ENCODE results near the gene WIPF3.

Gene WIPF3

DNA sequence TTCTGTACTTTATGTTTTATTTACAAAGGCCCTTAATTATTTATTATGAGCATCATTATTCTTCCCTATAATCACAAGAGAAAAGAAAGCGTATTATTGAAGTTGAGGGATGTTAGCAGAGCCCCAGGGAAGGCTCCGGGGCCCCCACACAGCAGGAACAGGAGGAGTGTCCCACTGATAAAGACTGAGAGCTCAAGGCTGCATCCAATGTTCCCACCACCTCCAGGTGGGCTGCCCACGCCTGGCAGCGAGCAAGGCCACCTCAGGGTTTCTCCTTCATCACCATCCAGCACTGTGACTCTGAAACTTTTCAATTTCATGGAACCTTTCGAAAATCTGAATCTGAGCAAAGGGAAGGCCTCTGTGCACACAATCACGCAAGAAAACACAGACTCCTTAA is 35.9 kb upstream of the WIPF3 start:
- H3K14ac ChIP-seq (ENCODE audit: low read length) = no peak overlapping the region
- H3K27ac ChIP-seq (ENCODE audit: low read depth, low read length) = no peak overlapping the region
- H4K12ac ChIP-seq (ENCODE audit: low read depth, low read length) = no peak overlapping the region
- no peak overlapping the region for H2AK5ac ChIP-seq (ENCODE audit: low read length)
- H3K4me1 ChIP-seq (ENCODE audit: control insufficient read depth in 1 of 2, insufficient read depth in 2 of 2, low read length in 2 of 2) = peaks cover 0 to 5% of the 10 kb centered on the region in 2 experiments
- H4K8ac ChIP-seq (ENCODE audit: low read depth, low read length) = no peak overlapping the region
- H3K79me2 ChIP-seq (ENCODE audit: control insufficient read depth, insufficient read depth, low read length, poor library complexity) = no peaks in the 10 kb centered on the region
- no CpG with 5 or more reads among the region's 6 CpGs for WGBS (ENCODE audit: extremely low coverage, insufficient coverage, insufficient read length)
- H3K9ac ChIP-seq (ENCODE audit: low read length) = no peak overlapping the region
- no peak overlapping the region for H3K4me3 ChIP-seq (ENCODE audit: low read depth, low read length)
- H3K79me1 ChIP-seq (ENCODE audit: low read length) = peaks cover 3% of the 10 kb centered on the region
- no peak overlapping the region for H2BK120ac ChIP-seq (ENCODE audit: insufficient read depth, low read length, poor library complexity)
- H3K27me3 ChIP-seq (ENCODE audit: insufficient read depth, low read length) = no peaks in the 10 kb centered on the region
- H2BK12ac ChIP-seq (ENCODE audit: low read length) = no peak overlapping the region
- H3K36me3 ChIP-seq (ENCODE audit: control insufficient read depth in 1 of 2, insufficient read depth in 2 of 2, low read length in 2 of 2) = no peaks in the 10 kb centered on the region
- no peak overlapping the region for H4K91ac ChIP-seq (ENCODE audit: low read depth, low read length)
- H3K18ac ChIP-seq (ENCODE audit: low read length) = no peak overlapping the region
- H3K9me3 ChIP-seq (ENCODE audit: insufficient read depth, low read depth, low read length) = no peaks in the 10 kb centered on the region
- H2AFZ ChIP-seq (ENCODE audit: insufficient read depth, low read length, poor library complexity) = no peak overlapping the region
- no peak for DNase-seq
- no peak overlapping the region for H3K4ac ChIP-seq (ENCODE audit: low read depth, low read length)
- no peak overlapping the region for H2BK5ac ChIP-seq (ENCODE audit: low read depth, low read length, poor library complexity)
- H3K23ac ChIP-seq (ENCODE audit: low read length) = no peak overlapping the region
- no peak overlapping the region for H3K4me2 ChIP-seq (ENCODE audit: low read length)

DNA sequence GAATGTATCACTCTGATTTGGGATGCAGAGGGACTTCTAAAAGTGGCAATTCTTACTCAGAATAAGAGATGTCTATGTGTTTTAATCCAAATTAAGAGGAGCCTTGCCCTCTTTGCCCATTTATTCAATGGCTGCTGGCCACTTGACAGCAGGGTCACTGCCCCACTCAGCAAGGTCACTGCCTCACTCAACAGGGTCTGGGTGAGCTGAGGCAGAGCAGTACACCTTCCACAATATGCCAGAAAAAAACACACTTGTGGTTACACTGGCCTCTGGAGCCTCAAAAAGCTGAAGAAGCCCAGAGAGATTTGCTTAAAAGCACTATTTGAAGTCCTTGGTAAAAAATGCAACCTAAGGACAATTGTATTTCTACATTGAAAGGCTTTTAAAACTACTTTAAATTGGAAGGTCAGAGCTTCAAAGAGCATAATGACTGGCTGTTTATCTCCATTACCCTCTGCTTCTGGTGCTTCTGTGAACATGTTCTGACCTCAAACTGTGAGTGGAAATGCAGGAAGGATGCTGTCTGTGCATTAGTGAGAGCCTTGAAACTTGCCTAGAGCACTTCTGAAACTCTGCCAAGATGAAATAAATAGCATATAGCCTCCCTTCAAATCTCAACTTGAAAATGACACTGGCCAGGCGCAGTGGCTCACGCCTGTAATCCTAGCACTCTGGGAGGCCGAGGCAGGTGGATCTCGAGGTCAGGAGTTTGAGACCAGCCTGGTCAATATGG is 35.1 kb upstream of the WIPF3 start:
- Histone ChIP-seq H3K9ac (ENCODE audit: low read length) (no peak overlapping the region), H2AFZ (ENCODE audit: insufficient read depth, low read length, poor library complexity) (no peak overlapping the region), H3K79me1 (ENCODE audit: low read length) (peaks cover 3% of the 10 kb centered on the region), H2AK5ac (ENCODE audit: low read length) (no peak overlapping the region), H4K12ac (ENCODE audit: low read depth, low read length) (no peak overlapping the region), H3K4me2 (ENCODE audit: low read length) (no peak overlapping the region), H4K8ac (ENCODE audit: low read depth, low read length) (no peak overlapping the region), H3K4ac (ENCODE audit: low read depth, low read length) (no peak overlapping the region), H3K9me3 (ENCODE audit: insufficient read depth, low read depth, low read length) (no peaks in the 10 kb centered on the region), H2BK12ac (ENCODE audit: low read length) (no peak overlapping the region), H3K4me3 (ENCODE audit: low read depth, low read length) (no peak overlapping the region), H2BK120ac (ENCODE audit: insufficient read depth, low read length, poor library complexity) (no peak overlapping the region), H3K4me1 (ENCODE audit: control insufficient read depth in 1 of 2, insufficient read depth in 2 of 2, low read length in 2 of 2) (peaks cover 0 to 3% of the 10 kb centered on the region in 2 experiments), H3K27me3 (ENCODE audit: insufficient read depth, low read length) (no peaks in the 10 kb centered on the region), H3K36me3 (ENCODE audit: control insufficient read depth in 1 of 2, insufficient read depth in 2 of 2, low read length in 2 of 2) (no peaks in the 10 kb centered on the region), H3K79me2 (ENCODE audit: control insufficient read depth, insufficient read depth, low read length, poor library complexity) (no peaks in the 10 kb centered on the region), H3K18ac (ENCODE audit: low read length) (no peak overlapping the region), H4K91ac (ENCODE audit: low read depth, low read length) (no peak overlapping the region), H2BK5ac (ENCODE audit: low read depth, low read length, poor library complexity) (no peak overlapping the region), H3K23ac (ENCODE audit: low read length) (no peak overlapping the region), H3K14ac (ENCODE audit: low read length) (no peak overlapping the region), H3K27ac (ENCODE audit: low read depth, low read length) (no peak overlapping the region)
- DNase-seq = no peak
- no CpG with 5 or more reads among the region's 4 CpGs for WGBS (ENCODE audit: extremely low coverage, insufficient coverage, insufficient read length)

DNA sequence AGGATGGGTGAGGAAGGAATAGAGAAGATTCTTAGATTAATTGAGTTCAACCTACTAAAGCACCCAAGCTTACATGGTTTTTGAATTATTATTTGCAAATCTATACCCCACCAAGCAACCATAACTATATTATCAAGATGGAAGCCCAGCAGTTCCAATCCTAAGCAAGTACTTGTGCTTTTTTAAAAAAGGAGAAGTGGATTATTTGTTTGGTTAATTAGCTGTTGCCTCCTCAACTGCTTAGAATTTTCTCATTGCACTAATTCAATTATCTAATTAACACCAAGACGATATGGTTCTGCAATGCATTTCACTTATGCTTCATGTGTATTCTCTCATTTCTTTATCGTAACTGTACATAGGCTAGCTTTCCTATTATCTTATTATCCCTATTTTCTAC is 27.3 kb upstream of the WIPF3 start:
- no peak for DNase-seq
- no peak overlapping the region for H2BK120ac ChIP-seq (ENCODE audit: insufficient read depth, low read length, poor library complexity)
- H3K14ac ChIP-seq (ENCODE audit: low read length) = no peak overlapping the region
- no peak overlapping the region for H2AK5ac ChIP-seq (ENCODE audit: low read length)
- no CpG with 5 or more reads among the region's 2 CpGs for WGBS (ENCODE audit: extremely low coverage, insufficient coverage, insufficient read length)
- H2BK12ac ChIP-seq (ENCODE audit: low read length) = no peak overlapping the region
- no peak overlapping the region for H2AFZ ChIP-seq (ENCODE audit: insufficient read depth, low read length, poor library complexity)
- H3K18ac ChIP-seq (ENCODE audit: low read length) = no peak overlapping the region
- H3K4me2 ChIP-seq (ENCODE audit: low read length) = no peak overlapping the region
- no peaks in the 10 kb centered on the region for H3K36me3 ChIP-seq (ENCODE audit: control insufficient read depth in 1 of 2, insufficient read depth in 2 of 2, low read length in 2 of 2)
- H2BK5ac ChIP-seq (ENCODE audit: low read depth, low read length, poor library complexity) = no peak overlapping the region
- H4K8ac ChIP-seq (ENCODE audit: low read depth, low read length) = no peak overlapping the region
- no peaks in the 10 kb centered on the region for H3K9me3 ChIP-seq (ENCODE audit: insufficient read depth, low read depth, low read length)
- no peaks in the 10 kb centered on the region for H3K79me2 ChIP-seq (ENCODE audit: control insufficient read depth, insufficient read depth, low read length, poor library complexity)
- no peak overlapping the region for H3K27ac ChIP-seq (ENCODE audit: low read depth, low read length)
- H3K79me1 ChIP-seq (ENCODE audit: low read length) = no peaks in the 10 kb centered on the region
- no peaks in the 10 kb centered on the region for H3K27me3 ChIP-seq (ENCODE audit: insufficient read depth, low read length)
- no peak overlapping the region for H3K23ac ChIP-seq (ENCODE audit: low read length)
- H3K4me1 ChIP-seq (ENCODE audit: control insufficient read depth in 1 of 2, insufficient read depth in 2 of 2, low read length in 2 of 2) = no peaks in the 10 kb centered on the region
- H4K12ac ChIP-seq (ENCODE audit: low read depth, low read length) = no peak overlapping the region
- H3K4me3 ChIP-seq (ENCODE audit: low read depth, low read length) = no peak overlapping the region
- H3K4ac ChIP-seq (ENCODE audit: low read depth, low read length) = no peak overlapping the region
- H3K9ac ChIP-seq (ENCODE audit: low read length) = no peak overlapping the region
- H4K91ac ChIP-seq (ENCODE audit: low read depth, low read length) = no peak overlapping the region

DNA sequence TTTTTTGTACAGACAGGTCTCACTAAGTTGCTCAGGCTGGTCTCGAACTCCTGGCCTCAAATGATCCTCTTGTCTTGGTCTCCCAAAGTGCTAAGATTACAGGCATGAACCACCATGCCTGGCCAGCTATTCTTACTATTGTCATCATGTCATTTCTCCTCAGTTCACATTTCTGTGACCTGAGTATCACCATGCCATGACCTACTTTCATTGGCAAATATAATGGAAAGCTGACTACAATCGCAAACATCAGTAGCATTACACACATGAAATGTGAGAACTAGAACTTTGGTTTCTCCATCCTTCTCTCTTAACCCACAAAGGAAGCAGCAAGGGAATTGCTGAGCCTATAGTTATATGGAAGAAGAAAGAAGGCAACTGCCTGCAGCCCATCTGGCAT is 26.0 kb upstream of the WIPF3 start:
- Histone ChIP-seq H2BK120ac (ENCODE audit: insufficient read depth, low read length, poor library complexity) (no peak overlapping the region), H2BK12ac (ENCODE audit: low read length) (no peak overlapping the region), H3K9me3 (ENCODE audit: insufficient read depth, low read depth, low read length) (no peaks in the 10 kb centered on the region), H3K18ac (ENCODE audit: low read length) (no peak overlapping the region), H3K4ac (ENCODE audit: low read depth, low read length) (no peak overlapping the region), H3K36me3 (ENCODE audit: control insufficient read depth in 1 of 2, insufficient read depth in 2 of 2, low read length in 2 of 2) (no peaks in the 10 kb centered on the region), H3K27me3 (ENCODE audit: insufficient read depth, low read length) (no peaks in the 10 kb centered on the region), H3K14ac (ENCODE audit: low read length) (no peak overlapping the region), H3K4me3 (ENCODE audit: low read depth, low read length) (no peak overlapping the region), H4K91ac (ENCODE audit: low read depth, low read length) (no peak overlapping the region), H3K79me1 (ENCODE audit: low read length) (no peaks in the 10 kb centered on the region), H3K9ac (ENCODE audit: low read length) (no peak overlapping the region), H3K23ac (ENCODE audit: low read length) (no peak overlapping the region), H2AK5ac (ENCODE audit: low read length) (no peak overlapping the region), H3K79me2 (ENCODE audit: control insufficient read depth, insufficient read depth, low read length, poor library complexity) (no peaks in the 10 kb centered on the region), H2BK5ac (ENCODE audit: low read depth, low read length, poor library complexity) (no peak overlapping the region), H3K4me1 (ENCODE audit: control insufficient read depth in 1 of 2, insufficient read depth in 2 of 2, low read length in 2 of 2) (no peaks in the 10 kb centered on the region), H4K8ac (ENCODE audit: low read depth, low read length) (no peak overlapping the region), H3K4me2 (ENCODE audit: low read length) (no peak overlapping the region), H3K27ac (ENCODE audit: low read depth, low read length) (no peak overlapping the region), H4K12ac (ENCODE audit: low read depth, low read length) (no peak overlapping the region), H2AFZ (ENCODE audit: insufficient read depth, low read length, poor library complexity) (no peak overlapping the region)
- DNase-seq = no peak
- no CpG with 5 or more reads among the region's 2 CpGs for WGBS (ENCODE audit: extremely low coverage, insufficient coverage, insufficient read length)
